GM12878 (cell line): ENCODE measurements around the gene PLPPR1. TPM values are rescaled to one million over a fixed set of nuclear protein-coding genes. Genes with fewer than 3 reads are reported as not detected.

ENCODE experiments used
- ATAC-seq: fragments of 200-7000 bp; cut with Tn5 transposase; 3 replicates; pipeline ENCODE4 v1.9.1; 2020; ENCODE audit warnings: mild to moderate bottlenecking, moderate library complexity
- BruUV-seq: library from RNA; stranded (reverse); fragments of 400-500 nt; replicated peaks from 2 replicates; lab custom pipeline; 2021; lab: Mats Ljungman, UMichigan
- CTCF ChIA-PET: fragments of 300-600 bp; sonication (Branson Sonifier 250); formaldehyde crosslinking; extraction: SDS; loops from one replicate; lab custom pipeline; 2021; ENCODE audit warnings: inconsistent platforms; lab: Yijun Ruan, JAX
- POLR2A ChIA-PET: fragments of 350-600 bp; formaldehyde crosslinking; extraction: SDS; loops from one replicate; lab custom pipeline; 2021; ENCODE audit warnings: inconsistent platforms; lab: Charles Lee
- RAD21 ChIA-PET: fragments of 300-600 bp; sonication (Branson Sonifier 250); formaldehyde crosslinking; loops from one replicate; lab custom pipeline; 2023; ENCODE audit warnings: antibody characterized with exemption; ENCODE audit not compliant: unreplicated experiment; lab: Charles Lee
- SMC1A ChIA-PET: fragments of 300-600 bp; sonication (Branson Sonifier 250); formaldehyde crosslinking; loops from one replicate; lab custom pipeline; 2023; ENCODE audit not compliant: unreplicated experiment, uncharacterized antibody; lab: Charles Lee
- DNase-seq: peaks from one replicate; pipeline ENCODE4 v3.0.0-alpha.2; 2011; ENCODE audit warnings: low read depth, low spot score
- FAIRE-seq: peaks from 3 replicates; lab custom pipeline; 2011; peaks lifted over from hg19 to GRCh38; lab: Jason Lieb, UNC
- H2AFZ ChIP-seq: 2 replicates; pipeline ENCODE4 v1.6.0; 2011; ENCODE audit warnings: low read depth, low read length, control low read depth; ENCODE audit not compliant: control insufficient read depth
- H3K27ac ChIP-seq: 2 replicates; pipeline ENCODE4 v1.5.1; 2011; ENCODE audit warnings: control low read depth; ENCODE audit not compliant: control insufficient read depth, insufficient read depth
- H3K27me3 ChIP-seq, 2 experiments: replicated peaks in 1 of 2; 2 replicates each; pipeline versions ENCODE4 v1.6.0 to v1.6.1; 2011; ENCODE audit warnings: low read length in 1 of 2; ENCODE audit not compliant: control insufficient read depth in 2 of 2, insufficient read depth in 2 of 2
- H3K36me3 ChIP-seq, 2 experiments: 2 replicates each; pipeline ENCODE4 v1.5.1; 2011; ENCODE audit warnings: low read length in 1 of 2; ENCODE audit not compliant: control insufficient read depth in 2 of 2, insufficient read depth in 2 of 2
- H3K4me1 ChIP-seq: 2 replicates; pipeline ENCODE4 v1.6.1; 2011; ENCODE audit warnings: mild to moderate bottlenecking, low read length, moderate library complexity, mixed read lengths; ENCODE audit not compliant: control insufficient read depth, insufficient read depth
- H3K4me2 ChIP-seq: 2 replicates; pipeline ENCODE4 v1.6.0; 2011; ENCODE audit warnings: control low read depth; ENCODE audit not compliant: control insufficient read depth, insufficient read depth
- H3K4me3 ChIP-seq: fragments of 200-600 bp; sonication (generic); 2 replicates; pipeline ENCODE4 v1.5.1; 2016
- H3K79me2 ChIP-seq: 2 replicates; pipeline ENCODE4 v1.6.0; 2011; ENCODE audit warnings: low read length; ENCODE audit not compliant: control insufficient read depth, insufficient read depth
- H3K9ac ChIP-seq: 2 replicates; pipeline ENCODE4 v1.8.0; 2011; ENCODE audit warnings: low read length, control low read depth, mixed read lengths; ENCODE audit not compliant: control insufficient read depth, insufficient read depth
- H3K9me3 ChIP-seq: replicated peaks from 3 replicates; pipeline ENCODE4 v1.5.1; 2011; ENCODE audit warnings: mild to moderate bottlenecking, low read length; ENCODE audit not compliant: control insufficient read depth, insufficient read depth
- H4K20me1 ChIP-seq: 2 replicates; pipeline ENCODE4 v1.6.0; 2011; ENCODE audit not compliant: control insufficient read depth, insufficient read depth
- CBX3 ChIP-seq: fragments of 200-600 bp; sonication (generic); IDR thresholded peaks from 2 replicates; pipeline ENCODE4 v1.6.1; 2016; ENCODE audit warnings: low read depth, borderline replicate concordance
- CHD1 ChIP-seq: IDR thresholded peaks from 2 replicates; pipeline ENCODE4 v1.6.1; 2012; ENCODE audit warnings: low read depth, low read length, improper control_type of control experiment
- EED ChIP-seq: sonication (generic); IDR thresholded peaks from 2 replicates; pipeline ENCODE4 v1.6.1; 2016; ENCODE audit warnings: antibody characterized with exemption, low read depth
- FOXK2 ChIP-seq: fragments of 450-650 bp; IDR thresholded peaks from 2 replicates; pipeline ENCODE4 v1.6.1; 2017; ENCODE audit warnings: mild to moderate bottlenecking, moderate library complexity
- IRF4 ChIP-seq: IDR thresholded peaks from 2 replicates; pipeline ENCODE4 v1.6.1; 2011; ENCODE audit warnings: low read depth, low read length
- NFYB ChIP-seq: IDR thresholded peaks from 2 replicates; pipeline ENCODE4 v1.6.1; 2011; ENCODE audit warnings: low read depth, mild to moderate bottlenecking, low read length, improper control_type of control experiment, moderate library complexity; ENCODE audit not compliant: insufficient read depth
- NRF1 ChIP-seq: conservative IDR thresholded peaks from 2 replicates; pipeline ENCODE4 v1.6.1; 2011; ENCODE audit warnings: mild to moderate bottlenecking, low read depth, low read length, improper control_type of control experiment
- RAD51 ChIP-seq: fragments of 450-650 bp; IDR thresholded peaks from 2 replicates; pipeline ENCODE4 v1.6.1; 2016; ENCODE audit warnings: moderate library complexity, mild to moderate bottlenecking, inconsistent platforms
- RUNX3 ChIP-seq: IDR thresholded peaks from 2 replicates; pipeline ENCODE4 v1.6.1; 2012; ENCODE audit warnings: low read length, inconsistent platforms
- SMAD1 ChIP-seq: fragments of 450-650 bp; IDR thresholded peaks from 2 replicates; pipeline ENCODE4 v1.6.1; 2018; ENCODE audit warnings: mild to moderate bottlenecking, low read depth; ENCODE audit not compliant: partially characterized antibody
- SP1 ChIP-seq: IDR thresholded peaks from one replicate; pipeline ENCODE4 v1.6.1; 2011; ENCODE audit warnings: low read depth, low read length
- WGBS: methylation state at CpG from one replicate; pipeline ENCODE4 v1.1.6; 2016; ENCODE audit warnings: low lambda C conversion rate; ENCODE audit not compliant: insufficient replicate concordance, insufficient coverage; ENCODE audit errors: missing lambda C conversion rate; 5-methylcytosine and 5-hydroxymethylcytosine counted together
- in situ Hi-C: fragments of 300-500 bp; cut with MboI; formaldehyde crosslinking; loops from 9 replicates; pipeline ENCODE4 v1.14.3; 2018; ENCODE audit warnings: mixed read lengths
- intact Hi-C: fragments of 100-400 bp; cut with micrococcal nuclease; formaldehyde crosslinking; loops from one replicate; pipeline ENCODE4 v1.14.2; 2022; ENCODE audit not compliant: unreplicated experiment
- polyA plus RNA-seq, 11 experiments: library from polyadenylated mRNA; depleted of rRNA in 4 of 11; unstranded in 6 of 11; stranded (reverse) in 5 of 11; fragments of >200 nt; fragmentation: Nextera tagmentation in 4 of 11; fragmentation: Illumina TruSeq in 1 of 11; extraction: Ambion mirVana in 4 of 11; extraction: Trizol in 1 of 11; gene quantifications; 1 replicate in 1 of 11; 2 replicates in 10 of 11; pipeline versions ENCODE4 v1.2.1 to v1.2.3, GENCODE V29; 2011 to 2016; ENCODE audit warnings: inconsistent platforms in 2 of 11, missing spikeins in 2 of 11, low read depth in 1 of 11
- total RNA-seq, 4 experiments: library from RNA; depleted of rRNA in 3 of 4; stranded (reverse); fragments of >200 nt in 3 of 4; fragmentation: Illumina TruSeq in 1 of 4; extraction: Trizol in 1 of 4; gene quantifications; 2 replicates each; pipeline versions ENCODE4 v1.2.1 to v1.2.3, GENCODE V29; 2013 to 2021
- TF ChIP-seq, protein P1 (sequence below): fragments of 450-650 bp; formaldehyde crosslinking; IDR thresholded peaks from 2 replicates; pipeline ENCODE4 v1.4.0; 2020; ENCODE audit warnings: mild to moderate bottlenecking, moderate library complexity
- TF ChIP-seq, protein P2 (sequence below): fragments of 450-650 bp; IDR thresholded peaks from 2 replicates; pipeline ENCODE4 v1.6.1; 2017; ENCODE audit warnings: borderline replicate concordance
- TF ChIP-seq, protein P3 (sequence below): fragments of 450-650 bp; IDR thresholded peaks from 2 replicates; pipeline ENCODE4 v1.6.1; 2017; ENCODE audit warnings: antibody characterized with exemption, mild to moderate bottlenecking, moderate library complexity
- TF ChIP-seq, protein P4 (sequence below): fragments of 450-650 bp; IDR thresholded peaks from 2 replicates; pipeline ENCODE4 v1.6.1; 2017; ENCODE audit warnings: mild to moderate bottlenecking, low read depth, inconsistent platforms; ENCODE audit not compliant: poor library complexity, severe bottlenecking

Gene PLPPR1
- total and polyA plus RNA-seq, 10 of the 15 experiments (the other 5 are each of a cell fraction or from before 2014, with no cell fraction given), result 0.69 TPM; not detected in 9

DNA sequence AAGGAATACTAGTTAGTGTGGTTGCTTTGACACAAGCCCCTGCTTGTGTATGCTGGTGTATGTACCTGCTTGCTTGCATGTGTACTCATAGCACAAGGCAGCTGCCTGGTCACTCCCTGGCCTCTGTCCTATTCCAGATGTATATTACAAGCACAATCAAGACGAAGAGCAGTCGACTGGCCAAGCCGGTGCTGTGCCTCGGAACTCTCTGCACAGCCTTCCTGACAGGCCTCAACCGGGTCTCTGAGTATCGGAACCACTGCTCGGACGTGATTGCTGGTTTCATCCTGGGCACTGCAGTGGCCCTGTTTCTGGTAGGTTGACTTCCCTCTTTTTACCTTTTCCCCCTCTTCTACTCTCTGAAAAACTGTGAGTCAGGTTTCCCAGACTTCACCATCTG, 284.1 kb downstream of the PLPPR1 start:
- Histone ChIP-seq H3K9me3 (no peaks in the 10 kb centered on the region), H3K4me2 (no peak overlapping the region), H3K36me3 (no peaks in the 10 kb centered on the region), H3K27ac (no peak overlapping the region), H3K79me2 (no peaks in the 10 kb centered on the region), H2AFZ (no peak overlapping the region), H3K4me1 (no peaks in the 10 kb centered on the region), H3K9ac (no peak overlapping the region), H3K4me3 (no peak overlapping the region), H3K27me3 (no peaks in the 10 kb centered on the region), H4K20me1 (no peaks in the 10 kb centered on the region)
- TF ChIP-seq EED (no peak), SP1 (no peak), RAD51 (no peak), CBX3 (no peak), CHD1 (no peak), RUNX3 (no peak), IRF4 (no peak), NRF1 (no peak), NFYB (no peak), FOXK2 (no peak), SMAD1 (no peak)
- TF ChIP-seq, protein P1, sequence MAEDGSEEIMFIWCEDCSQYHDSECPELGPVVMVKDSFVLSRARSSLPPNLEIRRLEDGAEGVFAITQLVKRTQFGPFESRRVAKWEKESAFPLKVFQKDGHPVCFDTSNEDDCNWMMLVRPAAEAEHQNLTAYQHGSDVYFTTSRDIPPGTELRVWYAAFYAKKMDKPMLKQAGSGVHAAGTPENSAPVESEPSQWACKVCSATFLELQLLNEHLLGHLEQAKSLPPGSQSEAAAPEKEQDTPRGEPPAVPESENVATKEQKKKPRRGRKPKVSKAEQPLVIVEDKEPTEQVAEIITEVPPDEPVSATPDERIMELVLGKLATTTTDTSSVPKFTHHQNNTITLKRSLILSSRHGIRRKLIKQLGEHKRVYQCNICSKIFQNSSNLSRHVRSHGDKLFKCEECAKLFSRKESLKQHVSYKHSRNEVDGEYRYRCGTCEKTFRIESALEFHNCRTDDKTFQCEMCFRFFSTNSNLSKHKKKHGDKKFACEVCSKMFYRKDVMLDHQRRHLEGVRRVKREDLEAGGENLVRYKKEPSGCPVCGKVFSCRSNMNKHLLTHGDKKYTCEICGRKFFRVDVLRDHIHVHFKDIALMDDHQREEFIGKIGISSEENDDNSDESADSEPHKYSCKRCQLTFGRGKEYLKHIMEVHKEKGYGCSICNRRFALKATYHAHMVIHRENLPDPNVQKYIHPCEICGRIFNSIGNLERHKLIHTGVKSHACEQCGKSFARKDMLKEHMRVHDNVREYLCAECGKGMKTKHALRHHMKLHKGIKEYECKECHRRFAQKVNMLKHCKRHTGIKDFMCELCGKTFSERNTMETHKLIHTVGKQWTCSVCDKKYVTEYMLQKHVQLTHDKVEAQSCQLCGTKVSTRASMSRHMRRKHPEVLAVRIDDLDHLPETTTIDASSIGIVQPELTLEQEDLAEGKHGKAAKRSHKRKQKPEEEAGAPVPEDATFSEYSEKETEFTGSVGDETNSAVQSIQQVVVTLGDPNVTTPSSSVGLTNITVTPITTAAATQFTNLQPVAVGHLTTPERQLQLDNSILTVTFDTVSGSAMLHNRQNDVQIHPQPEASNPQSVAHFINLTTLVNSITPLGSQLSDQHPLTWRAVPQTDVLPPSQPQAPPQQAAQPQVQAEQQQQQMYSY (CRISPR knock-in tag), result no peak
- TF ChIP-seq, protein P2, sequence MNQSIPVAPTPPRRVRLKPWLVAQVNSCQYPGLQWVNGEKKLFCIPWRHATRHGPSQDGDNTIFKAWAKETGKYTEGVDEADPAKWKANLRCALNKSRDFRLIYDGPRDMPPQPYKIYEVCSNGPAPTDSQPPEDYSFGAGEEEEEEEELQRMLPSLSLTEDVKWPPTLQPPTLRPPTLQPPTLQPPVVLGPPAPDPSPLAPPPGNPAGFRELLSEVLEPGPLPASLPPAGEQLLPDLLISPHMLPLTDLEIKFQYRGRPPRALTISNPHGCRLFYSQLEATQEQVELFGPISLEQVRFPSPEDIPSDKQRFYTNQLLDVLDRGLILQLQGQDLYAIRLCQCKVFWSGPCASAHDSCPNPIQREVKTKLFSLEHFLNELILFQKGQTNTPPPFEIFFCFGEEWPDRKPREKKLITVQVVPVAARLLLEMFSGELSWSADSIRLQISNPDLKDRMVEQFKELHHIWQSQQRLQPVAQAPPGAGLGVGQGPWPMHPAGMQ, result no peak
- TF ChIP-seq, protein P3, sequence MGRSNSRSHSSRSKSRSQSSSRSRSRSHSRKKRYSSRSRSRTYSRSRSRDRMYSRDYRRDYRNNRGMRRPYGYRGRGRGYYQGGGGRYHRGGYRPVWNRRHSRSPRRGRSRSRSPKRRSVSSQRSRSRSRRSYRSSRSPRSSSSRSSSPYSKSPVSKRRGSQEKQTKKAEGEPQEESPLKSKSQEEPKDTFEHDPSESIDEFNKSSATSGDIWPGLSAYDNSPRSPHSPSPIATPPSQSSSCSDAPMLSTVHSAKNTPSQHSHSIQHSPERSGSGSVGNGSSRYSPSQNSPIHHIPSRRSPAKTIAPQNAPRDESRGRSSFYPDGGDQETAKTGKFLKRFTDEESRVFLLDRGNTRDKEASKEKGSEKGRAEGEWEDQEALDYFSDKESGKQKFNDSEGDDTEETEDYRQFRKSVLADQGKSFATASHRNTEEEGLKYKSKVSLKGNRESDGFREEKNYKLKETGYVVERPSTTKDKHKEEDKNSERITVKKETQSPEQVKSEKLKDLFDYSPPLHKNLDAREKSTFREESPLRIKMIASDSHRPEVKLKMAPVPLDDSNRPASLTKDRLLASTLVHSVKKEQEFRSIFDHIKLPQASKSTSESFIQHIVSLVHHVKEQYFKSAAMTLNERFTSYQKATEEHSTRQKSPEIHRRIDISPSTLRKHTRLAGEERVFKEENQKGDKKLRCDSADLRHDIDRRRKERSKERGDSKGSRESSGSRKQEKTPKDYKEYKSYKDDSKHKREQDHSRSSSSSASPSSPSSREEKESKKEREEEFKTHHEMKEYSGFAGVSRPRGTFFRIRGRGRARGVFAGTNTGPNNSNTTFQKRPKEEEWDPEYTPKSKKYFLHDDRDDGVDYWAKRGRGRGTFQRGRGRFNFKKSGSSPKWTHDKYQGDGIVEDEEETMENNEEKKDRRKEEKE, result no peak
- TF ChIP-seq, protein P4, sequence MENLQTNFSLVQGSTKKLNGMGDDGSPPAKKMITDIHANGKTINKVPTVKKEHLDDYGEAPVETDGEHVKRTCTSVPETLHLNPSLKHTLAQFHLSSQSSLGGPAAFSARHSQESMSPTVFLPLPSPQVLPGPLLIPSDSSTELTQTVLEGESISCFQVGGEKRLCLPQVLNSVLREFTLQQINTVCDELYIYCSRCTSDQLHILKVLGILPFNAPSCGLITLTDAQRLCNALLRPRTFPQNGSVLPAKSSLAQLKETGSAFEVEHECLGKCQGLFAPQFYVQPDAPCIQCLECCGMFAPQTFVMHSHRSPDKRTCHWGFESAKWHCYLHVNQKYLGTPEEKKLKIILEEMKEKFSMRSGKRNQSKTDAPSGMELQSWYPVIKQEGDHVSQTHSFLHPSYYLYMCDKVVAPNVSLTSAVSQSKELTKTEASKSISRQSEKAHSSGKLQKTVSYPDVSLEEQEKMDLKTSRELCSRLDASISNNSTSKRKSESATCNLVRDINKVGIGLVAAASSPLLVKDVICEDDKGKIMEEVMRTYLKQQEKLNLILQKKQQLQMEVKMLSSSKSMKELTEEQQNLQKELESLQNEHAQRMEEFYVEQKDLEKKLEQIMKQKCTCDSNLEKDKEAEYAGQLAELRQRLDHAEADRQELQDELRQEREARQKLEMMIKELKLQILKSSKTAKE, result no peak
- CTCF ChIA-PET, result interaction anchor here (0.9 to 4.8 kb wide), 16 partner anchors 12 to 1090 kb away, joined by 3 to 56 read pairs (median 6); no protein-coding TSS in a partner anchor
- WGBS, result 49% methylated on average over 8 of the region's 8 CpGs
- SMC1A ChIA-PET, result interaction anchor here (0.9 to 2.5 kb wide), 5 partner anchors 194 to 712 kb away, joined by 3 to 18 read pairs (median 12); no protein-coding TSS in a partner anchor
- BruUV-seq, result no TSS peak
- RAD21 ChIA-PET, result interaction anchor here (0.9 to 1.5 kb wide), 4 partner anchors 54 to 611 kb away, joined by 4 to 8 read pairs (median 8); no protein-coding TSS in a partner anchor
- POLR2A ChIA-PET, result no interaction called here
- in situ Hi-C loops, result no loop called here
- DNase-seq (no peak), FAIRE-seq (no peak), ATAC-seq (no peak)
- intact Hi-C loops, result no loop called here
